CD1c-positive myeloid dendritic cell (primary cell): ENCODE data around the gene GAP43.

Source experiments
- DNase-seq: peaks from one replicate; pipeline ENCODE4 v3.0.0-alpha.2; 2016; ENCODE audit errors: extremely low spot score

The GAP43 gene

GRCh38 chr3:115766587-115767482, 143.5 kb downstream of the GAP43 start:
- DNase-seq: no peak

- DNase-seq: no peak
These were observed 145.4 kb downstream of the GAP43 start for GRCh38 chr3:115768661-115769060.
